Endothelial cell of umbilical vein (primary cell): Measurements from ENCODE around the gene WDR18.

Experiments
- CTCF ChIP-seq, 2 donors: IDR thresholded peaks; 1 replicate in 1 of 2; 2 replicates in 1 of 2; pipeline ENCODE4 v1.5.1; 2011; ENCODE audit warnings: low read length in 2 of 2, mild to moderate bottlenecking in 2 of 2, moderate library complexity in 2 of 2, control low read depth in 1 of 2, inconsistent platforms in 1 of 2, low read depth in 1 of 2; ENCODE audit not compliant: insufficient read depth in 1 of 2; ENCODE audit errors: extremely low read depth in 1 of 2
- POLR2A ChIP-seq: IDR thresholded peaks from 2 replicates; pipeline ENCODE4 v1.6.1; 2012; ENCODE audit warnings: low read depth, mild to moderate bottlenecking, control low read depth, low read length

DNA sequence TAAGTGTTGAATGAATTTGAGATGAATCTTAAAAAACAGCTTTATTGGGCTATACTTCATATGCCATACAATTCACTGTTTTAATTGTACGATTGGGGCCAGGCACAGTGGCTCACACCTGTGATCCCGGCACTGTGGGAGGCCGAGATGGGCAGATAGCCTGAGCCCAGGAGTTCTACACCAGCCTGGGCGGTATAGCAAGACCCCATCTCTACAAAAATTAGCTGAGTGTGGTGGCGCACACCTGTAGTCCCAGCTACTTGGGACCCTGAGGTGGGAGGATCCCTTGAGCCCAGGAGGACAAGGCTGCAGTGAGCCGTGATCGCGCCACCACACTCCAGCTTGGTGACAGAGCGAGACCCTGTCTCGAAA lies 48.0 kb upstream of the WDR18 start:
- TF ChIP-seq POLR2A (no peak), CTCF (IDR thresholded peaks at IDR 0.05; ENCODE audit: extremely low read depth in 1 of 2, insufficient read depth in 1 of 2, low read depth in 1 of 2, low read length in 2 of 2) (no peak)
